ENCODE data around the gene PLEKHG5.

The PLEKHG5 gene

GRCh38 chr1:6424619-6425593 is 66.6 kb downstream of the PLEKHG5 start, which contains the start of gene ESPN:
ESPN (plus strand) TSS chr1:6424776; CDS start chr1:6424956, 180 bp downstream.
- Mint-ChIP-seq H3K36me3 (no peaks in the 10 kb centered on the region), H3K27me3 (peaks cover 16% of the 10 kb centered on the region), H3K27ac (no peak within 1 kb of the TSS), H3K9me3 (no peaks in the 10 kb centered on the region), H3K4me1 (peaks cover 7% of the 10 kb centered on the region), H3K4me3 (peak within 1 kb of the TSS; percentile 63)
- DNase-seq (ENCODE audit: low spot score in 2 of 2) (peak in 1 of 2 donors; percentile 28), ATAC-seq (ENCODE audit: low read depth) (peak; percentile 33)

- Mint-ChIP-seq H3K4me1 (peaks cover 7% of the 10 kb centered on the region), H3K27me3 (peaks cover 17% of the 10 kb centered on the region), H3K4me3 (peak overlapping the region; percentile 63), H3K27ac (no peak overlapping the region), H3K36me3 (no peaks in the 10 kb centered on the region), H3K9me3 (no peaks in the 10 kb centered on the region)
- ATAC-seq (ENCODE audit: low read depth) (no peak), DNase-seq (ENCODE audit: low spot score in 2 of 2) (peak in 1 of 2 donors; percentile 25)
Observed at GRCh38 chr1:6424000-6424565, 67.4 kb downstream of the PLEKHG5 start.

- Mint-ChIP-seq H3K4me1 (peaks cover 7% of the 10 kb centered on the region), H3K9me3 (no peaks in the 10 kb centered on the region), H3K27me3 (peaks cover 16% of the 10 kb centered on the region), H3K36me3 (no peaks in the 10 kb centered on the region), H3K27ac (no peak overlapping the region), H3K4me3 (peak overlapping the region; percentile 63)
- peak; percentile 80 for ATAC-seq (ENCODE audit: low read depth)
- peak; percentile 63 to 67 for DNase-seq (ENCODE audit: low spot score in 2 of 2)
Observed at GRCh38 chr1:6423321-6423999, 68.0 kb downstream of the PLEKHG5 start.

GRCh38 chr1:6421266-6421665 is 70.2 kb downstream of the PLEKHG5 start:
- DNase-seq (ENCODE audit: low spot score in 2 of 2) (no peak), ATAC-seq (ENCODE audit: low read depth) (no peak)
- H3K36me3 Mint-ChIP-seq: no peaks in the 10 kb centered on the region
- no peak overlapping the region for H3K4me3 Mint-ChIP-seq
- H3K4me1 Mint-ChIP-seq: peaks cover 7% of the 10 kb centered on the region
- H3K27me3 Mint-ChIP-seq: peaks cover 23% of the 10 kb centered on the region
- H3K27ac Mint-ChIP-seq: no peak overlapping the region
- no peaks in the 10 kb centered on the region for H3K9me3 Mint-ChIP-seq

- Mint-ChIP-seq H3K27ac (no peak overlapping the region), H3K27me3 (peaks cover 30% of the 10 kb centered on the region), H3K9me3 (no peaks in the 10 kb centered on the region), H3K4me3 (no peak overlapping the region), H3K4me1 (peaks cover 7% of the 10 kb centered on the region), H3K36me3 (no peaks in the 10 kb centered on the region)
- no peak for ATAC-seq (ENCODE audit: low read depth)
- DNase-seq (ENCODE audit: low spot score in 2 of 2): no peak
Observed at GRCh38 chr1:6420454-6421042, 70.9 kb downstream of the PLEKHG5 start.

- Mint-ChIP-seq H3K27me3 (peaks cover 32% of the 10 kb centered on the region), H3K9me3 (no peaks in the 10 kb centered on the region), H3K4me1 (peaks cover 7% of the 10 kb centered on the region), H3K27ac (no peak within 1 kb of the TSS), H3K36me3 (no peaks in the 10 kb centered on the region), H3K4me3 (peak within 1 kb of the TSS; percentile 67)
- no peak for ATAC-seq (ENCODE audit: low read depth)
- no peak for DNase-seq (ENCODE audit: low spot score in 2 of 2)
Observed at GRCh38 chr1:6419804-6420453, 71.5 kb downstream of the PLEKHG5 start, which contains the start of gene HES2. HES2 (minus strand) TSS chr1:6419919; CDS start chr1:6419820, 99 bp downstream.

GRCh38 chr1:6419397-6419803 is 72.1 kb downstream of the PLEKHG5 start:
- DNase-seq (ENCODE audit: low spot score in 2 of 2): no peak
- Mint-ChIP-seq H3K27ac (no peak overlapping the region), H3K9me3 (no peaks in the 10 kb centered on the region), H3K36me3 (no peaks in the 10 kb centered on the region), H3K4me1 (peaks cover 9% of the 10 kb centered on the region), H3K4me3 (no peak overlapping the region), H3K27me3 (peaks cover 32% of the 10 kb centered on the region)
- ATAC-seq (ENCODE audit: low read depth): no peak

- Mint-ChIP-seq H3K36me3 (no peaks in the 10 kb centered on the region), H3K4me3 (peak overlapping the region; percentile 32), H3K4me1 (peaks cover 5% of the 10 kb centered on the region), H3K27ac (no peak overlapping the region), H3K27me3 (peaks cover 27% of the 10 kb centered on the region), H3K9me3 (no peaks in the 10 kb centered on the region)
- no peak for ATAC-seq (ENCODE audit: low read depth)
- no peak for DNase-seq (ENCODE audit: low spot score in 2 of 2)
Observed at GRCh38 chr1:6418668-6419396, 72.6 kb downstream of the PLEKHG5 start.

GRCh38 chr1:6417961-6418667 is 73.4 kb downstream of the PLEKHG5 start:
- no peak for ATAC-seq (ENCODE audit: low read depth)
- H3K9me3 Mint-ChIP-seq: no peaks in the 10 kb centered on the region
- H3K4me1 Mint-ChIP-seq: peaks cover 4% of the 10 kb centered on the region
- no peaks in the 10 kb centered on the region for H3K36me3 Mint-ChIP-seq
- no peak for DNase-seq (ENCODE audit: low spot score in 2 of 2)
- no peak overlapping the region for H3K4me3 Mint-ChIP-seq
- peaks cover 29% of the 10 kb centered on the region for H3K27me3 Mint-ChIP-seq
- H3K27ac Mint-ChIP-seq: no peak overlapping the region
